ENCODE measurements around the gene UBE2O.
A peak's percentile ranks its signal among the peaks of the same experiment; 100 is the strongest.

Gene UBE2O

DNA sequence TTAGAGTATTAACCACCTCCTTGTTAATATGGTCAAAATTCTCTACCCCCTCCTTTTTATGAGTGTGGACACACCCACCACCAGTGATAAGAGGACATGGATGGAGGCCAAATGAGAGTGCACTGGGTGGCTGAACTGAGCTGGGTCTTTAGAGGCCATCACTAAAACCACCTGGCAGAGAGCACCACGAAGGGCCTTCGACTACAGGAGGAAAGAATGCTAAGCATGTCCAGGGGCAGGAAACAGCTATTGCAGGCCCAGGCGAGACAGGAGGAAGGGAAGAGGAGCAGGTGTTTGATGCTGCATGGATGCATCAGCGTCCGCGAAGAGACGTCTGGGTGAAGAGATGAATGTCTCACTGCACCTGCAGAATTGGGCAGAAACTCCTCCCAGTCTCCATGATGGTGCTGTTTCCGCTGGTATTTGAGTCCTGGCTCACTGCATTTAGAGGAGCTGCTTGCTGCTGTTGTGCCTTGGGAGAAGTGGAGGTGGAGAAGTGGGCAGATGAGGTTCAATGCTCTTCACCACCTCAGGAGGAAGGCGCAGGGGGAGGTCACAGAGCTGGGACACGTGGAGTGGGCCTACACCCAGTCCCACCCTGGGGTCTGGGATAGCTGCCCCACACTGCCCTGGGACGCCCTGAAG lies 35.3 kb downstream of the UBE2O start:
- no peak for DNase-seq (ENCODE audit: low read depth in 1 of 2, low spot score in 1 of 2)

DNA sequence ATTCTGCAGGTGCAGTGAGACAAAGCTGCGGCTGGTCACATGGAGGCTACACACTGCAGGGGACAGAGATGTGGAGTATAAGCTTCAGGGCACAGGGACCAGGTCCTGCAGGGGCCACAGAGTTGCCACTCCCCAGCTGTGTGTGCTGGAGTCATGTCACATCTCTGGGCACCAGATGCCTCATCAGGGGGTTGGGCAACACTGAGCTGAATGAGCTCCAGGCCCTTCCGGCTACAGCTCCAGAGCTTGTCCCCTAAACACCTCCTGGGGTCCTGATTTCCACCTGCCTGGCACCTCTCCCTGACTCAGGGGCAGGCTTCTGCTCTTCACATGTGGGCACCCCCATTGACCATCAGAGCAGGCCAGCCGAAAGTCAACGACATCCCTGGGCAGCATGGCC lies 36.1 kb downstream of the UBE2O start:
- DNase-seq (ENCODE audit: low read depth in 1 of 2, low spot score in 1 of 2) = no peak

DNA sequence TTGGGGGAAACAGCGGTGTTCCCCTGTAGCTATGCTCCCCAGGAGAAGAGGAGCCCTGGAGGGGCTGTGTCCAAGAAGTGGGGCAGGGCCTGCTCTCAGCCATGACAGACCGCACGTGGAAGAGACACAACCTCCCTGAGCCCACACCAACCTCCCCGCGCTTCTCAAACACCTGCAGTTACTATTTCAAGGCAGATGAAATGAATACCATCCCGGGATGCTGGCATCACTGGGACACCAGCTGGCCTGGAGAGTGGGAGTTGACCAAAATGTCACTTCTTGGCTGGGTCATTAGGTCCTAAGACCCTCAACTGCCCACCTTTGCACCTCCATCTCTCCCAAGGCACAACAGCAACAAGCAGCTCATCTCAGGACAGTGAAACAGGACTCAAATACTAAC lies 36.5 kb downstream of the UBE2O start:
- no peak for DNase-seq (ENCODE audit: low read depth in 1 of 2, low spot score in 1 of 2)

DNA sequence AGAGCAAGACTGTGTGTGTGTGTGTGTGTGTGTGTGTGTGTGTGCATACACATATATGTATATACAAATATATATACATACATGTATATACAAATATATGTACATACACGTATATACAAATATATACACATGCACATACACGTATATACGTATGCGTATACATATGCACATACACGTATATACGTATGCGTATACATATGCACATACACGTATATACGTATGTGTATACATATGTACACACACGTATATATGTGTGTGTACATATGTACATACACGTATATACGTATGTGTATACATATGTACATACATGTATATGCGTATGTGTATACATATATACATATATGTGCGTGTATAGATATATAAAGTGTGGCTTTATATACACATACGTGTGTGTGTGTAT lies 37.2 kb downstream of the UBE2O start:
- no peak for DNase-seq (ENCODE audit: low read depth in 1 of 2, low spot score in 1 of 2)

DNA sequence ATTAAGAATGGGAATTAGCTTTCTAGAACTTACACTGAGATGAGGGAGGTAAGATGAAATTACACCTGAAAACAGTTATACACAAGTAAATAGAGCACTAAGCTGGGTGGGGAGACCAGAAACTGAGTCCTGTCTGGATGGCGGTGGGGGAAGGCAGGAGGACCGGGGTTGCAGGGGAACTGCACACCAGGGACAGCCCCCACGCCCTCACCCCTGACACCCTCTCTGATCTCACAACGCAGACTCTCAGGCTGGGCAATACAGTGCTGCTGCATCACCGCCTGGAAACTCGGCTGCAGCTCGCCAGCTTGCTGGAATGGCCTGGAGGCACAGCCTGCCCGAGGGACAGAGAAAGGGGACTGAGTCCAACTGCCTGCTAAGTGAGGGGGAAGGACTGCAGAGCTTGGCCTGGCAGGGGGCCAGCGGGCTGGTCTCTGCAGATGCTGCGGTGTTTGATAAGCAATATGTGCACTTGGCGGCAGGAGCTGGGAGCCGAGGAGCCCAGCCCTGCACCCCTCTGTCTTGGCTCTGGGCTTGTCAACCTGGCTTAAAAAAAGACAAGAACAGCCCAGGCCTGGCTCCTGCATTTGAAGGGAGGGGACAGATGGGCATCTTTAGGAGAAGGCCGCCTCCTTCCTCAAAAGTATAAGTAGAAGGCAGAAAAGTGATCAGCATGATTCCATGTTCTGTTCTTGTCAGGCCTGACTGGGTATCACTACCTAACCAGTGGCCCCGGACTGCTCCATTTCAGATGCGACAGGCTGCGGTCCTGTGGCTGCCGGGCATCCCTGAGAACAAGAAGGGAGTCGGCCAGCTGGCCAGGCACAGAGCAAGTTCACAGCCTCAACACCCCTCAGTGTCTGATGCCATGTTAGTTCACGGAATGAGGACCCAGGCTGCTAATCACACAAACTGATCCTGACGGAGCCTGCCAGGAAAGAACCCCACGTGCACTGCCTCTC lies 38.3 kb downstream of the UBE2O start:
- no peak for DNase-seq (ENCODE audit: low read depth in 1 of 2, low spot score in 1 of 2)

DNA sequence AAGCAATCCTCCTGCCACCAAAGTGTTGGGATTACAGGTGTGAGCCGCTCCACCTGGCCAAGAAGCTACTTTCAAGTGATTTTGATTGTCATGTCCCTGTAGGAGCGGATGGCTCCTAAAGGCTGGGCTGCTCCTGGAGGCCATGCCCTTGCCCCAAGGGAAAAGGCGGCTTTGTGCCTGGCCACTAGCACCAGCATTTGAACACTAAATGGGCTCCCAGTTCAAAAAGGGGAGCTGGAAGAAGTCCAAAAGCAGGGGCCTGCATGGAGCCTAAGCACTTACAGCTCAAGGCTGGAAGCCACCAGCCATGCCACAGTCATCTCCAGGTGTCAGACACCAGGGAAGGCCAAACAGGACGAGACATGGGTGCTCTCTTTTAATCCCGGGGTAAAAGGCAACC lies 41.7 kb downstream of the UBE2O start:
- DNase-seq (ENCODE audit: low read depth in 1 of 2, low spot score in 1 of 2) = no peak

DNA sequence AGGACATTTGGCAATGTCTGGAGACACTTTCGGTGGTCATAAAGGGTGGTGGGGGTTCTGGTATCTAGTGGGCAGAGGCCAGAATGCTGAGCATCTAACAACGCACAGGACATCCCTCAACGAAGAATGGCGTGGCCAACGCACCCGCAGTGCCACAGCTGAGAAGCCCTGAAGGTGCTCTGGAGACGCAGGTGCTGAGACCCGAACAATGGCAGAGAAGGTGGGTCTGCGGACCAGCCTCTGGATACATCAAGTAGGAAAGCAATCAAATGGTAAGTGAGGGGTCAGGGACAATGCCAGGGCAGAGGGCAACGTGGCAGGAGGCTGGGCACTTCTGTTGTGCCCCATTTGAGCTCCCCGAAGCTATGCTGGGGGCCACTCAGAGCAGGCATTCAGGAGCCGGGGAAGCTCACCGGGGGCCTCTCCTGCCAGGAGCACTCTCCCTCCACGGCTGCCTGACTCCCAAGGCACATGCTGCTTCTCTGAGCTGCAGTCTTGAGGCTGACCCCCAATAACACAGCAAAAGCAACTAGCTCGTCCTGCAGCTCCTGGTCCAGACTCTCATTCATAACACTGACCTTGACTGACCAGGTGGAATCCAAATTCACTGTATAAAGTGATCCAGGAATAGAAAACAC lies 42.5 kb downstream of the UBE2O start:
- DNase-seq (ENCODE audit: low read depth in 1 of 2, low spot score in 1 of 2) = no peak

DNA sequence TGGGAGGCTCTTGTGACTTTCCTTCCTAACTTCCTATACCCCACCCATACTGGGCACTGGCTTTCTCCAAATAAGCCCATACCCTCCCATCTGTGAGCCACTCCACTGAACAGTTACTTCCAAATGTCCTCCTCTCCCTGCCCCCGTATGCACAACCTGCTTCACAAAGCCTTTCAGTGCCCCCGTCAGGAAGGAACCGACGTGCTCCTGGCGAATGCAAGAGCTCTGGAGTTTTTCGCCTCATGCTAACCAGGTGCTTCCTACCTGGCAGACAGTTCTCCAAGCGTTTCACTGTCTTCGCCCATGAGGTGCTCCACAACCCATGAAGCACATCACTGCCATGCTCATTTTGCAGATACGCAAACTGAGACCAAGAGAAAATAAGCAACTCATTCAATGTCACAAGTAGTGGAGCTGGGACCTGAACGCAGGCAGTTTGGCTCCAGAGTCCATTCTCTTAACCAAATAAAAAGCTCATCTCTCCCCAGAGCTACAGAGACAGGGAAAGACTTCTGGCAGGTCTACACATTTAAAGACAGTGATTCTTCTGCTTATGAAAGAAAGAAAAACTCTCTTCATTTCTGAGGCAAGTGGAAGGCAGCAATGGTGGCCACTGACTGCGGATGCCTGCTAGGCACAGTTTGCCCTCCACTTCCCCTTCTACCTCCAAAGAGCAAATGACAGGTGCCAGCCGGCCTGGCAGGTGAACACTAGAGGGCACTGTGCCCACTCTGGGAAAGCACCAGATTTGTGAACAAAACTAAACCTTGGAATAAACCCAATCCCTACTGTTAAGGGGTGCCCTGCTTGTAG lies 44.7 kb downstream of the UBE2O start:
- DNase-seq (ENCODE audit: low read depth in 1 of 2, low spot score in 1 of 2) = peak; percentile 47 to 51

DNA sequence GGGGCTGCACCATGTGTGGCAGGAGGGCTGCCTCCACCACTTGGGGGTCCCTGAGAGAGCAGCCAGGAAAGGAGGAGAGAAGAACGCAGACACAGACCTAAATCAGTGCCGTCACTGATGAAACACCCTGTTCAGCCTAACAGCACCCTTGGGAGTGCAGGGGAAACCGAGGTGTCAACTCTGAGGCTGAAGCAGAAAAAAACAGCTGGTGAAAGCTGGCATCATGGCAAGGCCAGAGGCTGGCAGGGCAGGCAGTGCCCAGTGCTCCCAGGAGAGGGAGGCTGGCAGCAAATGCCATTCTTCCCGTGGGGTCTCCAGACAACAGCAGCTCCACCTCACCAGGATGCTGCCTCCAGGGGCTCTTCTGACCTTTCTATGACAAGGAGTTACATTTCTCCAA lies 45.4 kb downstream of the UBE2O start:
- DNase-seq (ENCODE audit: low read depth in 1 of 2, low spot score in 1 of 2) = no peak

DNA sequence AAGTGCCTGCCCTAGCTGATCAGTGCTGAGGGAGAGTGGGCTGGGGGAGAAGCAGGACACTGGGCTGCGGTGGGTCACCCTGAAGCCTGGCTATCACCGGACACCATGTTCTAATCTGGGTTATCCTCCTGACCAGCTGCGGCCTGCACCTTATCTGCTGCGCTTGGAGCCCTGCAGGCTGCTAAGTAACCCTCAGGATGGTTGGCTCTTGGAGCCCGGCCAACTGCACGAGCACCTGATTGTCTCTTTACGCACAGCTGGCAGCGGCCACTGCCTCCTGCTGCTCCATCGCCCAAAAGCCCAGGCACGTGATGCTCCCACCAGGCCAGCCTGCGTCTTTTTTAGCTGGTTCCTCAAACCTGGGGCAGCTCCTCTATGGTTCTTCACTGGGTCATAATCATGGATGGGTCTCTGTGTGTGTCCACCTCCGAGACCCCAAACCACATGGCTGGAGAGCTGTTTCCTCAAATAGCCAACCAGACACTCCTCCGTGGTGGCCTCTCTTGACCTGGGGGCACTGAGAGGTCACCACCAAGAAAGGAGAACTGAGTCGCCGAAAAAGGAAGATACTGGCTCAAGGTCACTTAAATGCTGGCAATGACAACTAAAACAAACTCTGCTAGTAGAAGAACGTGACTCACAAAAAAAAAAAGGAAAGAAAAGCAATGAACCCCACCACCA lies 46.8 kb downstream of the UBE2O start:
- no peak for DNase-seq (ENCODE audit: low read depth in 1 of 2, low spot score in 1 of 2)

DNA sequence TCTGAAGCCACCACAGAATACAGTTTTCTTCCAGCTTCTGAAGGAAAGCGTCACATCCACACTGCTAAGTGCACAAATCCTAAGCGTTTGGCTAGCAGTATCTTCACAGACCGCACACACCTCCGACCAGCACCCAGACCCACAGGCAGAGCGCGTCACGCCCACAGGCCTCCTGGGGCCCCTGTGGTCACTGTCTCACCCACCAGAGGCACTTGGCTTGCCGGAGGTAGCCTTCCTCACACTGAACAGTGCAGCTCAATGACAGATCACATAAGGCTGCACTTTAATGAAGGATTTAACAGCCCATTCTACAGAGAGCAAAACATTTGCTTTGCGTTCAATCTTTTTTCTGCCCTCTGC lies 47.4 kb downstream of the UBE2O start:
- no peak for DNase-seq (ENCODE audit: low read depth in 1 of 2, low spot score in 1 of 2)

DNA sequence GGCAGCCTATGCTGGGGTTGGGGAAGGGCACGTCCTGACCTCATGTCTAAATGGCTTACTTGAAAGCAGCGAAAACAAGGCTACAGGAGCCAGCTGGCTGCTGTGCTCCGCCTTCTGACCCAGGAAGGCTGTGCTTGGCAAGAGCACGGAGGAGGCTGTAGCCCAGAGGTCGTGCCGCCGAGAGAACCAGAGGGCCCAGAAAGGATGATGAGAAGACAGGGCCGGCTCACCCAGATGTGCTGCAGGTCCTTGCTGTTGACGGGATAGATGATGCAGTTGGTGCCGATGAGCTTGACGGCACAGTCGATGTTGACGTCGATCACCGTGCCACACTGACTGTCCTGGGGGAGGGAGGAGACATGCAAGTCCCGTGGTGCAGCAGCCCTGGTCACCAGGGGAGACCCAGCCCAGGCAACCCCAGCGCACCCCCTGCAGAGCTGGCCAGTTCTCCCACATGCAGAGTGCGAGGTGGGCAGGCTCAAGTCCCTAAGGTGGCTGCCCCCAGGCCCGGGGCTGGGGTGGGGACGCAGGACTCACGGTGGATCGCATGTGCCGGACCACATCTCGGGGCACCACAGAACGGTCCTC lies 47.9 kb downstream of the UBE2O start:
- DNase-seq (ENCODE audit: low read depth in 1 of 2, low spot score in 1 of 2) = no peak

DNA sequence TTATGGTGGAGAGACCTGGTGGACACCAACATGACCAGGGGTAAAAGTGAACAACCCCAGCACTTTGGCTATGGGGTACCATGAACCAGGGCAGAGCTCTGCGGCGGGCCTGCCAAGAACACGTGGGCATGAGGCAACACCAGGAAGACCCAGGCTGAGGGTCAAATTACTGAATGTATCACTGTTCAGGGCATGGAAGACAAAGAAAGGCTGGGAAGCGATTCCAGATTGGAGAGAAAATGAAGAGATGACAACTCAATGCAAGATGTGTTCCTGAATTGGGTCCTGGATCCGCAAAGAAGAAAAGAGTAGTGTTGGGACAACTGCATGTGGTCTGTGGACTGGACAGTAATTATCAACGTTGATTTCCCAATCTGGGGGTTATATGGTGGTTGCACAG lies 48.7 kb downstream of the UBE2O start:
- DNase-seq (ENCODE audit: low read depth in 1 of 2, low spot score in 1 of 2) = no peak

DNA sequence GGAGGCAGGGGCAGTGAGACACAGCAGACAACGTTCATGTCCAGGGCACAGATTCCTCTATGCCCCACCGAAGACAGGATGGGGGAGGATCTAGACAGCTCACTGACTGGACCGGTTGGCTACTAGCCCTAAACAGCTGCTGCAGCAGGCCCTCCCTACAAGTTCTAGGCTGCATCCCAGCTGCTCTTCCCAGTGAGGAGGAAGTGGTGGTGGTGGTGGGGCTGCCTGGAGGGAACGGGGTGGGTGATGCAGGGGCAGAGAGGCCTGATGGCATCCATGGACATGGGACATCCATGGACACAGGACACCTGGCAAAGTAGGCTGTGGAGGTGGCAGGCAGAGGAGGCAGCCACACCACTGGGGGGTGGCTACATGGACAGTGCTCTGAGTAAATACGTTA lies 50.2 kb downstream of the UBE2O start:
- DNase-seq (ENCODE audit: low read depth in 1 of 2, low spot score in 1 of 2) = no peak

DNA sequence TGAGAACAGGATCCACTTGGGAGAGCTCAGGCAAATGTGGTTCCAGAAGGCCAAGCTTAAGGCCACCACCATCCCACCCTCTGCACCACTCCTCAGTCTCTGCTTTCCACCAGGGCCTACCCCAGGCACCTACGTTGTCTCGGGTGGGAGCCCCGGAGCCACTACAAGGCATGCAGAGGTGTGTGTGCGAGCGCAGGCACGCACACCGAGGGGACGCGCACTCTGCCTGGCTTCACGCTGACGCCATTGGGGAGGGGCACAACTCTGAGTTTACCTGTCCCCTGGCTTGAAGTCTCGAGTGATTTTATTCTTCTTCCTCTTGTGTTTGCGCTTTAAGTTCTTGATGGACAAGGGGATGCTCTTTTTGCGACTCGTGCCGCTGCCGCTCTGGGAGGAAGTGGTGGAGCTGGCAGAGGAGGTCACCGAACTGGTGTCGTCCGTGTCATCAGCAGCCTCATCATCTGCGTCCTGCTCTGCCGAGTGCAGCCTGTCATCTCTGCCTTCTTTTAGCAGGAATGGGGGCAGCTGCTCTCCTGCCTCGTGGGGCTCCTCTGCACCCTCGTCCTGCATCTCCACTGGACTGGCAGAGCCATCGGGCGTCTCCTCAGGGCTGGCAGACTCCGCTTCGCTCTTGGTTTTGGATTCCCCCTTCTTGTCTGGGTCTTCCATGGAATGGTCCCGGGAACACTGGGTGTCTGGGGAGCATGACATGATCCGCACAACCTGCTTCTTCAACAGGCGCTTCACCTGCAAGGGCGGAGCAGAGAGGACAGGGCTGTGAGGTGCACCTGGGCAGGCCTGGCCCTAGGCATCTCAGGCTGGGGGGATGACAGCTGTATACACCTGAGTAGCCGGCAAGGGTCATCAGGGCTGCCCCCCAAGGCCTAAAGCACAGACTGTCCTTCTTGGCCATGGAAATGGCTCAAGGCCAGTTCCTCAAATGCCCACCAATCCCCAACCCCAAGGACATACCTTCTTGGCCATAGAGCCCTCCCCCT lies 53.5 kb downstream of the UBE2O start:
- DNase-seq (ENCODE audit: low read depth in 1 of 2, low spot score in 1 of 2) = no peak

DNA sequence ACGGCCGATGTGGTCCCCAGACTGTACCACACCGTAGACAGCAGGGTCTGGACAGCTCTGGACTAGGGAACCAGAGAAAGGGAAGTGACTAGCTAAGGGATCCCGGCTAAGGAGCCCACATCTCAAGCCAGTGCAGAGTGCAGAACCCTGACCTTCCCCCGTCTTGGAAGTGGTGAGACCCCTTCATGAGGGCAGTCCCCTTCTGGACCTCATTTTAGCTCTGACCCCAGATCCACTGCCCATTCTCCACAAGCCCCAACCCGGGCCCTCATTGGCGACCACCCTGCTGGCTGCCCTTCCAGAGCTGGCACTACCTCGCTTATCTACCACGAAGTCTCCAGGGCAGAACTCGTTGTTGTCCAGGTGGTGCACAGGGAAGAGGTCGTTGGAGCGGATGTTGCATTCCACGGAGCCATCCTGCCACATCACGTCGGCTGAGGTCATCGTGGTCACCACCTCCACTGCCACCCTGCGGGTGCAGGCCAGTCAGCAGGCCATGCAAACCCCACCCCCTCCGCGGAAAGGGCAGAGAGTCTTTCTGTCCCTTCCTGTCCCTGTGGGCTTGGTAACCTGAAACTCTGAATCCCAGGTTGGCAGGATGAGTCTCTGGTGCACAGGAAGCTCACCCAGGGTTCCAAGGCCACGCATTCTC lies 54.3 kb downstream of the UBE2O start:
- DNase-seq (ENCODE audit: low read depth in 1 of 2, low spot score in 1 of 2) = no peak

DNA sequence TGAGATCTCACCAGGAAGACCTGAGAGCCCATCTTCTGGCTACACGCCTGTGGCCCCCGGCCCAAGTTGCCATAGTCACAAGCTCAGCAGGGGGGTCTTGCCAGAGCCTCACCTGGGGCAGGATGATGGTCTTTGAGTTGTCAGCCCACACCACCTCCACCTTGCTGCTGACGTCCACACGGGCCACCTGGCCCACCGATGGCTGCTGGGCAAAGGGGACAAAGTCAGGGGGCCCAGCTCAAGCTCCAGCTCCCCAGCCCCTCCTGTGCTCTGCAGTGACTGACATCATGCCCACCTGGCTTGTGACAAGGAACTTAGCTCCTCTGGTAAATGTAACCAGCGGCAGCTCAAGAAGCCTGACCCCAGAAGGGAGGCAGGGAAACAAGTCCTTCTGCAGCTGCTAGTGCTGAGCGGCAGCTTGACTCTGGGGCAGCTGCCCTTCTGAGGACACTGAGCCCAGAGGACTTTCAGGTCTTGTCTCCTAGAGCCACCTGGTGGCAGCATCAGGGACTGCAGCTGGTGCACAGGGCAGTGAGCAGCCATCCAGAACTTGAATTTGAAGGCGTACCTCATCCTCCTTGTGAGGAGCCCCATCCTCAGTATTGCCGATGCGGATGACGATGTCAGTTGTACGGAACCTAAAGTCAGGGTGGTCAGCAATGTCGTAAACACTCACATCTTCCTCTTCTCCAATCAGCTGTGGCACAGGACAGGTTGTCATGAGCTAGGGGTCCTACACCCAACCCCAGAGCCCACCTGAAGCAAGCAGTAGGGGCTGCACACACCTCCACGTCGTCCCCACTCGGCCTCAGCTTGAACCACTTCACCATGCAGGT lies 55.0 kb downstream of the UBE2O start:
- peak; percentile 72 to 77 for DNase-seq (ENCODE audit: low read depth in 1 of 2, low spot score in 1 of 2)

DNA sequence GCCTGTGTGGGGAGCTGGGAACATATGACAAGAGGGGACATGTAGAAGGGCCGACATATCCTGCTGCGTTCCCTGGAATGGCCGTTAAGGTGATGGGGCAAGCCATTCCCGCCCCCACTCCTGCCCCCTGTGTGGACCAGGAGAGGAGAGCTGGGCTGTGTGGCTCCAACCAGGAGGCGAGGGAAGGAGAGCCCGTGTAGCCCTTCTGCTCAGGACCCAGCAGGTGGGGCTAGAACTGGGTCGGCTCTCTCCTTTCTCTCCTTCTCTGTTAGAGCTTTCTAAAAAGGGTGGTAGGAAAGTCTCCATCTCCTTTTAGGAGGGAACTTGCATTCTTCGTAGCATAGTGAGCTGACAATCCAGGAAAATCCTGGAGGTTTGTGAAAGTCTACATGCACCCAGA lies 55.8 kb downstream of the UBE2O start:
- no peak for DNase-seq (ENCODE audit: low read depth in 1 of 2, low spot score in 1 of 2)

All from stimulated activated CD4-positive, alpha-beta T cell treated with anti-CD3 and anti-CD28 coated beads, Interleukin-15, amount 100 ng/mL, for 1 hour (primary cell).